Omental fat pad (tissue), 4 donors: ENCODE results near the gene ROBO1. TPM values are rescaled to one million over a fixed set of nuclear protein-coding genes. Genes with fewer than 3 reads are reported as not detected.

Source experiments
- ATAC-seq: fragments of 150-250 bp; one replicate; pipeline ENCODE4 v1.9.1; 2016; ENCODE audit warnings: mild to moderate bottlenecking, moderate library complexity; ENCODE audit not compliant: low FRiP score
- DNase-seq: peaks from one replicate; pipeline ENCODE4 v3.0.0-alpha.2; 2019; ENCODE audit warnings: low spot score
- total RNA-seq, 4 donors: library from RNA; depleted of rRNA; stranded (reverse); fragments of >200 nt; gene quantifications; one replicate each; pipeline ENCODE4 v1.1.0, GENCODE V29; 2016
- TF ChIP-seq, protein P1 (sequence below), 3 donors: fragments of 450-650 bp; IDR thresholded peaks; one replicate each; pipeline ENCODE4 v1.5.1; 2016 to 2017; ENCODE audit warnings: antibody characterized with exemption in 3 of 3, mild to moderate bottlenecking in 3 of 3, moderate library complexity in 2 of 3

Gene ROBO1
- total RNA-seq, 4 donors from 2014 or later: 13.7 to 34.2 (median 21.0) TPM

DNA sequence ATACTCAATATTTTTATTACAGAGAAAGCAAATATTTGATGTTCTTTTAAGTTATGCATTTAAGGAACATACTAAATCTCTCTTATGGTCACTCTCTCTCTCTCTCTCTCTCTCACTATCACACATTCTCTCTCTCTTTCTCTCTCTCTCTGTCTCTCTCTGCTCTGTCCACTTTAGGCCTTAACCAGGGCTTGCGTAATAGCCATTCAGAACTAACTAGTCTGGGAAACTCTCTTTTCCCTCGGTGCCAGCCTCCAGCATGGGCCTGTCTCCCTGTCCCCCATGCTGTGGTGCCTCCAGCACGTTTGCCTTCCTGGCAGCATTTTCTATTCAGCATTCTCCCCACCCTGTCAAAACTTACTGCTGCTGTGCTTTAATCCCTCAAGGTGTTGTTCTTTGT lies 389.7 kb downstream of the ROBO1 start:
- no peak for DNase-seq
- TF ChIP-seq, protein P1, sequence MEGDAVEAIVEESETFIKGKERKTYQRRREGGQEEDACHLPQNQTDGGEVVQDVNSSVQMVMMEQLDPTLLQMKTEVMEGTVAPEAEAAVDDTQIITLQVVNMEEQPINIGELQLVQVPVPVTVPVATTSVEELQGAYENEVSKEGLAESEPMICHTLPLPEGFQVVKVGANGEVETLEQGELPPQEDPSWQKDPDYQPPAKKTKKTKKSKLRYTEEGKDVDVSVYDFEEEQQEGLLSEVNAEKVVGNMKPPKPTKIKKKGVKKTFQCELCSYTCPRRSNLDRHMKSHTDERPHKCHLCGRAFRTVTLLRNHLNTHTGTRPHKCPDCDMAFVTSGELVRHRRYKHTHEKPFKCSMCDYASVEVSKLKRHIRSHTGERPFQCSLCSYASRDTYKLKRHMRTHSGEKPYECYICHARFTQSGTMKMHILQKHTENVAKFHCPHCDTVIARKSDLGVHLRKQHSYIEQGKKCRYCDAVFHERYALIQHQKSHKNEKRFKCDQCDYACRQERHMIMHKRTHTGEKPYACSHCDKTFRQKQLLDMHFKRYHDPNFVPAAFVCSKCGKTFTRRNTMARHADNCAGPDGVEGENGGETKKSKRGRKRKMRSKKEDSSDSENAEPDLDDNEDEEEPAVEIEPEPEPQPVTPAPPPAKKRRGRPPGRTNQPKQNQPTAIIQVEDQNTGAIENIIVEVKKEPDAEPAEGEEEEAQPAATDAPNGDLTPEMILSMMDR (IDR thresholded peaks at IDR 0.05): no peak
- ATAC-seq: no peak

DNA sequence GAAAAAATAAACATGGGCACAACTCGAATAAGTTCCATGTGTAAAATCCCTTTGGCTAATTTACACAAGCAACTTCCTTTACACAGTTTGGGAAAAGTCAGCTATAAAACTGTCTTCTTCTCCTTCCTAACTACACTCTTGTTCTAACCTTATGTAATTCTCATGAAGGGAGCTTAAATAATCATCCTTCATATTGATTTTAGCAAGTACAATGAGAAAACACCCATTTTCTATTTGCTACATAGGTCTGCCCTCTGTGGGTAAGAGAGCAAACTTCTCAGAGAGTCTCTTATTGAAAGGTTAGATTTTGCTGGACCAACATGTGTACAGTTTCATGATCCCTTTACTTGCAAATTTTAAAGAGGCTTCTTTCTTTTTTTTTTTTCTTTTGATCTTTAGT lies 398.5 kb downstream of the ROBO1 start:
- DNase-seq (no peak), ATAC-seq (no peak)
- TF ChIP-seq, protein P1 (IDR thresholded peaks at IDR 0.05): no peak

DNA sequence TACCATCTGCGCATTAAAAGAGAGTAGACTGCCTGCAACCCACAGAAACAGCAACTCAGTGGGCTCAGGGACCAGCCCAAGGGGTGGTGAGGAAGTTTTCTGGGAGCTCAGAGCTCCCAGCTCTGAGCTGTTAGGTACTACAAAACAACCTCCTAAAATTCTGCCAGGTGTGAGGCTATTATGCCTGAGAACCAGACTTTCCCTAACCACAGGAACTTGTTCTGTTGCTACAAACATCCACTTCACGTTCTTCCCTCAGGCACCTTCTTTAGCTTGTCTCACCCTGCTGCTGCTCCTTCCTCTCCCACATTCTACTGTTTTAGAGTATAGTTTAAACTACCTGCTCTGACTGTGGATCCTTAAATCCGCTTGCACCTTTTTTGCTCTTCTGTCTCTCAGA lies 399.4 kb downstream of the ROBO1 start:
- DNase-seq: no peak
- no peak for ATAC-seq
- TF ChIP-seq, protein P1 (IDR thresholded peaks at IDR 0.05): no peak

DNA sequence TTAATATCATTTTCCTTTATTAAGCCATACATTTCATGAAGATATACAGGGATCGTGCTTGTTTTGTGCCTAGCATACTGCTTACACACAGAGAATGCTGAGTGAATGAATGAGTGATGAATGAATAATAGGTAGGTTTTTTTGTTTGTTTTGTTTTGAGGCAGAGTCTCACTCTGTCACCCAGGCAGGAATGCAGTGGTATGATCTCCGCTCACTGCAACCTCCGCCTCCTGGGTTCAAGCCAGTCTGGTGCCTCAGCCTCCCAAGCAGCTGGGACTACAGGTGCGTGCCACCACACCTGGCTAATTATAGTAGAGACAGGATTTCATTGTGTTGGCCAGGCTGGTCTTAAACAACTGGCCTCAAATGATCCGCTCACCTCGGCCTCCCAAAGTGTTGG lies 400.0 kb downstream of the ROBO1 start:
- TF ChIP-seq, protein P1 (IDR thresholded peaks at IDR 0.05): no peak
- ATAC-seq (no peak), DNase-seq (no peak)

DNA sequence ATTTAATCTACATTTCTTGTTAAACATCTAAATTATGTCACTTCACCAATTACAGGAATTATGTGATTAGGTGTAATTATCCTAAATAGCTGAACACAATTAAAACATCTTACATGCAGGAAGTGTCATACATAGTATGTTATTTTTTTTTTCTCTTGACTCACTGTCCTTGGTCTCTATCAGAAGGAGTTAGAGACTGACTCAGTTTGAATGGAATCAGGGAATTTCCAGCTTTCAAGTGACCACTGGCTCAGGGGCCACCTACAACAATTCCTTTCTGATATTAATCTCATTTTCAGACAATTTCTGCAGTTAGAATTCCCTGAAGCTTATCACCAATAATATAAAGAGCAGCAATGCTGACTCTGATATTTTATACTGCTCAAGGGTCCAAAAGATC lies 400.7 kb downstream of the ROBO1 start:
- DNase-seq: no peak
- ATAC-seq: no peak
- TF ChIP-seq, protein P1 (IDR thresholded peaks at IDR 0.05): no peak

DNA sequence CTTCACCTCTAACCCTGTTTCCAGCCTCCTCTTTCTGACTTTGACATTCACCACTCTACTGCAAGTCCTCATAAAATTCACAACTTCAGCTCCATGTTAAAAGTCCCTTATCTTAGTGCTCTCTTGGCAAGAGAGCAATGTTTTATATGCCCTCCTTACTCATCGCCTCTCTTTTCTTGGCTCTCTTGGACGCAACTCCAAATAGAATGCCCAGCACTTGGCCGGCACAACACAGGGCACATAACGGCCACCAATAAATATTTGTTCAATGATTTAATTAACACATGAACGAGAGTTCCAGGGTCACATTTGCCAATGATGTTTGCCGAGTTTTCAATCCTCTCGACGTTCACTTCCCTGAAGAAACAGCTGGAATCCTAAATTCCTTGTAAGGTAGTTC lies 401.4 kb downstream of the ROBO1 start:
- DNase-seq: no peak
- no peak for ATAC-seq
- TF ChIP-seq, protein P1 (IDR thresholded peaks at IDR 0.05): no peak

DNA sequence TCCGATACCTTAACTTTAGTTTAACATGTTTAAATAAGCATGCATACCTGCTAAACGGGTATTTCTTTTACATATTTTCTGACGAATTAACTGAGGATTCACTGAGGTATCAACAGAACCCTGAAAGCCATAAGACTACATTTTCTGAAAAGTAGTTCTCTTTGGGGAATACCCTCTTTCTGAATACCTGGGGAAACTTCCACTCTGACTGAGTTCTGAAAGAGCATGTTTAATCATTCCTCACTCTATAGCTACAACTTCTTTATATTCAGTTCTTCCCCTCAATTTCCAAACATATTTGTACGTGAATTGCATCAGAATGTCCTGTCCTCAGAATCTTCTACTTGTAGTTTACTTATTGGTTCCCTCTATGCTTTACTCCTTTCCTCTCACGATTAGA lies 403.0 kb downstream of the ROBO1 start:
- ATAC-seq: no peak
- no peak for DNase-seq
- TF ChIP-seq, protein P1 (IDR thresholded peaks at IDR 0.05): no peak
